H1 (cell line): ENCODE measurements around the gene DNAJB13. TPM values are rescaled to one million over a fixed set of nuclear protein-coding genes. Genes with fewer than 3 reads are reported as not detected.
A peak's percentile ranks its signal among the peaks of the same experiment; 100 is the strongest.

Source experiments
- CBX8 ChIP-seq: fragments of 300-800, 300-1000 bp; sonication (generic); IDR thresholded peaks from 2 replicates; pipeline ENCODE4 v1.7.1; 2016; ENCODE audit warnings: low read depth, low read length, borderline replicate concordance
- CTBP2 ChIP-seq: IDR thresholded peaks from 2 replicates; pipeline ENCODE4 v1.7.0; 2011; ENCODE audit warnings: borderline replicate concordance, mild to moderate bottlenecking, moderate library complexity, mixed read lengths, low read length; ENCODE audit not compliant: insufficient read depth, insufficient read length
- CTCF ChIP-seq, 3 experiments: IDR thresholded peaks; 1 replicate in 2 of 3; 2 replicates in 1 of 3; pipeline versions ENCODE4 v1.5.1 to v1.6.1; 2011; ENCODE audit warnings: low read length in 3 of 3, mild to moderate bottlenecking in 3 of 3, inconsistent platforms in 2 of 3, low read depth in 1 of 3, moderate library complexity in 1 of 3; ENCODE audit not compliant: insufficient read depth in 1 of 3; ENCODE audit errors: control extremely low read depth in 1 of 3
- HDAC2 ChIP-seq, 2 experiments: fragments of 300-600 bp in 1 of 2; sonication (generic) in 1 of 2; IDR thresholded peaks; 2 replicates each; pipeline ENCODE4 v1.6.1; 2011 to 2012; ENCODE audit warnings: low read depth in 2 of 2, low read length in 2 of 2, mild to moderate bottlenecking in 2 of 2, moderate library complexity in 2 of 2, borderline replicate concordance in 1 of 2, inconsistent platforms in 1 of 2
- HDAC6 ChIP-seq: IDR thresholded peaks from one replicate; pipeline ENCODE4 v1.7.1; 2012; ENCODE audit warnings: low read depth, mild to moderate bottlenecking, inconsistent platforms, low read length, moderate library complexity
- KDM4A ChIP-seq: IDR thresholded peaks from one replicate; pipeline ENCODE4 v1.7.1; 2012; ENCODE audit warnings: low read depth, mild to moderate bottlenecking, moderate library complexity, low read length, inconsistent platforms; ENCODE audit not compliant: severe bottlenecking
- RBBP5 ChIP-seq: IDR thresholded peaks from 2 replicates; pipeline ENCODE4 v1.7.1; 2012; ENCODE audit warnings: low read depth, mild to moderate bottlenecking, inconsistent platforms, low read length, moderate library complexity, borderline replicate concordance
- RNF2 ChIP-seq: fragments of 200-900, 300-1000 bp; sonication (generic); IDR thresholded peaks from 2 replicates; pipeline ENCODE4 v1.7.1; 2016; ENCODE audit warnings: borderline replicate concordance, low read depth, mild to moderate bottlenecking, antibody characterized with exemption, low read length; ENCODE audit not compliant: poor library complexity, severe bottlenecking; ENCODE audit errors: missing control alignments
- SUZ12 ChIP-seq: fragments of 200-600 bp; sonication (generic); IDR thresholded peaks from 2 replicates; pipeline ENCODE4 v1.6.1; 2012; ENCODE audit warnings: mild to moderate bottlenecking, inconsistent platforms, low read length, moderate library complexity, mixed read lengths
- TAF1 ChIP-seq: IDR thresholded peaks from 2 replicates; pipeline ENCODE4 v1.6.1; 2011; ENCODE audit warnings: mild to moderate bottlenecking, low read depth, low read length
- YY1 ChIP-seq: IDR thresholded peaks from 2 replicates; pipeline ENCODE4 v1.6.1; 2011; ENCODE audit warnings: low read depth, mild to moderate bottlenecking, low read length
- polyA plus RNA-seq, 7 experiments: library from polyadenylated mRNA; depleted of rRNA in 3 of 7; stranded (reverse) in 5 of 7; unstranded in 2 of 7; fragments of >200 nt in 5 of 7; fragments of 200-250 nt in 2 of 7; gene quantifications; 1 replicate in 5 of 7; 2 replicates in 1 of 7; 4 replicates in 1 of 7; pipeline versions ENCODE4 v1.2.1 to v1.2.3, GENCODE V29; 2011 to 2013; ENCODE audit warnings: missing spikeins in 2 of 7, mixed read lengths in 2 of 7
- total RNA-seq: library from RNA; stranded (reverse); fragmentation: NEBNext Ultra II Directional; extraction: Animal tissue kit (Norgen Biotek cat#: 25700); gene quantifications from 2 replicates; pipeline ENCODE4 v1.2.1, GENCODE V29; 2021
- TF ChIP-seq, protein P1 (sequence below): IDR thresholded peaks from 2 replicates; pipeline ENCODE4 v1.6.1; 2012; ENCODE audit warnings: inconsistent platforms

Gene DNAJB13
- total and polyA plus RNA-seq, 2 of the 8 experiments (the other 6 are each of a cell fraction or from before 2014, with no cell fraction given) = 0.27 TPM; not detected in 1

DNA sequence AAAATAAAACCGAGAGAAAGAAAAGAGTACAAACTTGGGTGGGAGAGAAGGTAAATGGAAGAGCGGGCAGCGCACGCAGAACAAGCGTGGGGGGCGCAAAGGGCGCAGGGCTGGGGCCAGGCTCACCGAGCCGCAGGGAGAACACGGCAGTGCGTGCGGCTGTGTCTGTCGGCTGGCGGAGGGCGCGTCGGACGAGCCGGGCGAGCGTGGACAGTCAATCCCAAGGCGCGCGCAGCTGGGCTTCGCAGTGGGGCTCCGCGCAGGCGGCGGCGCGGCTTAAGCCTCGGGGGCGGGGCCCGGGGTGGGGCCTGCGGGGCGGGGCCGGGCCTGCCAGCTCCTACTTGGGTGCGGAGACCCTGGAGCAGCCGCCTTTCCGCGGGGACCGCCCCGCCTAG lies 31.8 kb downstream of the DNAJB13 start, which contains the start of gene UCP2 (continued):
- 0 out of 2 replicates have a peak, but pooled peaks have one; percentile 31 for TF ChIP-seq RBBP5
- TF ChIP-seq CTBP2 = no peak
- no peak for TF ChIP-seq CBX8
- TF ChIP-seq HDAC6 = no peak
- no peak; the same call in 1 of the 2 replicates for TF ChIP-seq TAF1
- TF ChIP-seq RNF2 = no peak
- TF ChIP-seq, protein P1, sequence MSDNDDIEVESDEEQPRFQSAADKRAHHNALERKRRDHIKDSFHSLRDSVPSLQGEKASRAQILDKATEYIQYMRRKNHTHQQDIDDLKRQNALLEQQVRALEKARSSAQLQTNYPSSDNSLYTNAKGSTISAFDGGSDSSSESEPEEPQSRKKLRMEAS = peak; percentile 50; the same call in 1 of the 2 replicates
- no peak for TF ChIP-seq SUZ12
- TF ChIP-seq HDAC2 (IDR thresholded peaks at IDR 0.05; ENCODE audit: borderline replicate concordance in 1 of 2, low read depth in 2 of 2, low read length in 2 of 2) = no peak
- TF ChIP-seq KDM4A = peak; percentile 34
- no peak for TF ChIP-seq CTCF (IDR thresholded peaks at IDR 0.05; ENCODE audit: control extremely low read depth in 1 of 3, insufficient read depth in 1 of 3, low read depth in 1 of 3, low read length in 3 of 3)
- TF ChIP-seq YY1 = no peak
